HepG2 (cell line): Measurements from ENCODE around the gene KAZALD1. TPM values are rescaled to one million over a fixed set of nuclear protein-coding genes. Genes with fewer than 3 reads are reported as not detected.

Experiments used
- BATF2 ChIP-seq: sonication (generic); formaldehyde crosslinking; IDR thresholded peaks from 2 replicates; pipeline ENCODE4 v1.8.0; 2022; ENCODE audit warnings: mild to moderate bottlenecking, missing genetic modification reagents, moderate library complexity
- BHLHE40 ChIP-seq: IDR thresholded peaks from 2 replicates; pipeline ENCODE4 v1.6.1; 2011; ENCODE audit warnings: low read length, improper control_type of control experiment
- FOXP1 ChIP-seq, 2 experiments: fragments of 450-650 bp in 1 of 2; IDR thresholded peaks; 2 replicates each; pipeline ENCODE4 v1.6.1; 2017 to 2018; ENCODE audit warnings: antibody characterized with exemption in 1 of 2
- HNF1A ChIP-seq, 2 experiments: sonication (generic) in 1 of 2; formaldehyde crosslinking in 1 of 2; IDR thresholded peaks; 2 replicates each; pipeline versions ENCODE4 v1.4.0 to v1.6.1; 2016 to 2020; ENCODE audit warnings: borderline replicate concordance in 1 of 2, low read depth in 1 of 2, mild to moderate bottlenecking in 1 of 2, missing genetic modification reagents in 1 of 2
- MEIS1 ChIP-seq: sonication (generic); formaldehyde crosslinking; IDR thresholded peaks from 2 replicates; pipeline ENCODE4 v1.9.0; 2021; ENCODE audit warnings: mild to moderate bottlenecking, missing genetic modification reagents, moderate library complexity, borderline replicate concordance
- MXD4 ChIP-seq: IDR thresholded peaks from 2 replicates; pipeline ENCODE4 v1.6.1; 2016; ENCODE audit warnings: mild to moderate bottlenecking, missing biosample characterization, missing genetic modification reagents
- PAWR ChIP-seq: sonication (generic); formaldehyde crosslinking; IDR thresholded peaks from 2 replicates; pipeline ENCODE4 v1.4.0; 2020; ENCODE audit warnings: missing genetic modification reagents, mild to moderate bottlenecking, borderline replicate concordance
- SP4 ChIP-seq: sonication (generic); formaldehyde crosslinking; IDR thresholded peaks from 2 replicates; pipeline ENCODE4 v1.8.1; 2023; ENCODE audit warnings: mild to moderate bottlenecking, missing genetic modification reagents
- THRA ChIP-seq: sonication (generic); formaldehyde crosslinking; IDR thresholded peaks from 2 replicates; pipeline ENCODE4 v1.4.0; 2020; ENCODE audit warnings: missing genetic modification reagents, borderline replicate concordance
- ZBTB2 ChIP-seq: sonication (generic); formaldehyde crosslinking; IDR thresholded peaks from 2 replicates; pipeline ENCODE4 v1.8.0; 2022; ENCODE audit warnings: low read depth, missing genetic modification reagents
- ZBTB7B ChIP-seq: sonication (generic); formaldehyde crosslinking; IDR thresholded peaks from 2 replicates; pipeline ENCODE4 v1.4.0; 2020; ENCODE audit warnings: missing genetic modification reagents
- ZKSCAN5 ChIP-seq: sonication (generic); formaldehyde crosslinking; IDR thresholded peaks from 2 replicates; pipeline ENCODE4 v1.5.1; 2020; ENCODE audit warnings: mild to moderate bottlenecking, missing genetic modification reagents
- ZNF121 ChIP-seq: sonication (generic); formaldehyde crosslinking; IDR thresholded peaks from 2 replicates; pipeline ENCODE4 v1.5.0; 2020; ENCODE audit warnings: mild to moderate bottlenecking, missing genetic modification reagents
- ZNF124 ChIP-seq: sonication (generic); formaldehyde crosslinking; IDR thresholded peaks from 2 replicates; pipeline ENCODE4 v1.4.0; 2020; ENCODE audit warnings: missing genetic modification reagents
- ZNF136 ChIP-seq: sonication (generic); formaldehyde crosslinking; IDR thresholded peaks from 2 replicates; pipeline ENCODE4 v1.8.1; 2022; ENCODE audit warnings: low read depth, mild to moderate bottlenecking, moderate library complexity, missing genetic modification reagents
- ZNF292 ChIP-seq: sonication (generic); formaldehyde crosslinking; IDR thresholded peaks from 2 replicates; pipeline ENCODE4 v1.8.1; 2022; ENCODE audit warnings: mild to moderate bottlenecking, low read depth, missing genetic modification reagents, borderline replicate concordance
- ZNF562 ChIP-seq: sonication (generic); formaldehyde crosslinking; IDR thresholded peaks from 2 replicates; pipeline ENCODE4 v1.8.0; 2022; ENCODE audit warnings: missing genetic modification reagents, borderline replicate concordance
- ZNF792 ChIP-seq: IDR thresholded peaks from 2 replicates; pipeline ENCODE4 v1.6.1; 2016
- ZSCAN25 ChIP-seq: sonication (generic); formaldehyde crosslinking; IDR thresholded peaks from 2 replicates; pipeline ENCODE4 v1.8.0; 2022; ENCODE audit warnings: mild to moderate bottlenecking, missing genetic modification reagents
- polyA plus RNA-seq, 8 experiments: library from polyadenylated mRNA; depleted of rRNA in 3 of 8; stranded (reverse) in 7 of 8; unstranded in 1 of 8; fragments of >200 nt; fragmentation: Illumina TruSeq in 4 of 8; extraction: Trizol in 4 of 8; gene quantifications; 2 replicates each; pipeline versions ENCODE4 v1.2.1 to v1.2.3, GENCODE V29; 2011 to 2016; ENCODE audit warnings: low read depth in 4 of 8, missing spikeins in 1 of 8, mixed read lengths in 1 of 8; ENCODE audit not compliant: insufficient read depth in 1 of 8
- total RNA-seq, 5 experiments: library from RNA; depleted of rRNA; stranded (reverse); fragments of >200 nt; fragmentation: Illumina TruSeq; extraction: Trizol; gene quantifications; 2 replicates each; pipeline ENCODE4 v1.2.3, GENCODE V29; 2016; ENCODE audit warnings: low read depth in 1 of 5

Gene KAZALD1
- total and polyA plus RNA-seq, 2 of the 13 experiments (the other 11 are each of a cell fraction or from before 2014, with no cell fraction given), result 16.7 to 27.7 TPM

- TF ChIP-seq MEIS1, result peak; percentile 58; the same call in 1 of the 2 replicates
- TF ChIP-seq ZNF792 (CRISPR knock-in tag), result peak; percentile 78
- no peak for TF ChIP-seq ZNF121 (CRISPR knock-in tag)
- no peak for TF ChIP-seq ZNF562
- no peak for TF ChIP-seq ZKSCAN5 (CRISPR knock-in tag)
- peak; percentile 38; the same call in 1 of the 2 replicates for TF ChIP-seq SP4 (CRISPR knock-in tag)
- TF ChIP-seq HNF1A (IDR thresholded peaks at IDR 0.05; ENCODE audit: low read depth), result no peak
- no peak for TF ChIP-seq HNF1A (CRISPR knock-in tag; IDR thresholded peaks at IDR 0.05; ENCODE audit: borderline replicate concordance)
- no peak for TF ChIP-seq ZSCAN25 (CRISPR knock-in tag)
- peak; percentile 28; the same call in 1 of the 2 replicates for TF ChIP-seq BHLHE40
- TF ChIP-seq ZNF124 (CRISPR knock-in tag), result 0 out of 2 replicates have a peak, but pooled peaks have one; percentile 32
- TF ChIP-seq ZBTB7B, result peak; percentile 55
- TF ChIP-seq BATF2 (CRISPR knock-in tag), result no peak
- TF ChIP-seq MXD4 (CRISPR knock-in tag), result no peak
- TF ChIP-seq ZNF292 (CRISPR knock-in tag), result 0 out of 2 replicates have a peak, but pooled peaks have one; percentile 15
- TF ChIP-seq PAWR (CRISPR knock-in tag), result no peak
- TF ChIP-seq FOXP1 (IDR thresholded peaks at IDR 0.05), result no peak
- TF ChIP-seq FOXP1 (CRISPR knock-in tag; IDR thresholded peaks at IDR 0.05), result no peak
- TF ChIP-seq THRA (CRISPR knock-in tag), result peak; percentile 28; the same call in 1 of the 2 replicates
- TF ChIP-seq ZBTB2, result no peak
- peak; percentile 64; the same call in 1 of the 2 replicates for TF ChIP-seq ZNF136
These were observed 49.0 kb upstream of the KAZALD1 start (continued) for GRCh38 chr10:101012525-101013364.
